ENCODE data around the gene RNASEH2A. TPM values are rescaled to one million over a fixed set of nuclear protein-coding genes. Genes with fewer than 3 reads are reported as not detected.

Gene RNASEH2A
- total and polyA plus RNA-seq, 2 of the 13 experiments (the other 11 are each of a cell fraction or from before 2014, with no cell fraction given), result 25.1 to 35.8 TPM

DNA sequence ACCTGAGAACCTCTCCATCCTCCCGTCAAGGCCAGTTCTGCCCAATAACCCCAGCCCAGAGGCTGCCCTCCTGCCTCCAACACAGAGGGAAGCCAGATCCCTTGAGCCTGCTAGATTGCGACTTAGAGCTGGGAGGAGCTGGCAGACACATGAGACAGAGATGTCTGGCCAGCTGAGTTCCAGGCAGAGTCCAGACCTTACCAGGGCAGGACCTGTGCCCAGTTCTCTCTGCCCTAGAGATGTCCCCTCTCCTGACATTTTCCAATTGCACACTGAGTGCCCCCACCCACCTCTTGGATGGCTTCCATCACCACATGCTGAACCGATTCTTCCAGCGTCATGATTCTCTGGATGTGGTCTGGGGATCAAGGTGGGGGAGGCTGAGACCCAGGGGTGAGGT lies 34.1 kb upstream of the RNASEH2A start (continued):
- TF ChIP-seq MATR3 (CRISPR knock-in tag; IDR thresholded peaks at IDR 0.05), result no peak
- no peak for TF ChIP-seq NR2F6 (IDR thresholded peaks at IDR 0.05)
- TF ChIP-seq NR2F6 (CRISPR knock-in tag; IDR thresholded peaks at IDR 0.05), result no peak
- no peak for TF ChIP-seq RAD21 (CRISPR knock-in tag; IDR thresholded peaks at IDR 0.05)
- no peak for TF ChIP-seq MEIS2 (CRISPR knock-in tag; IDR thresholded peaks at IDR 0.05)
- TF ChIP-seq SMYD3 (CRISPR knock-in tag; IDR thresholded peaks at IDR 0.05), result no peak
- TF ChIP-seq, protein P1, sequence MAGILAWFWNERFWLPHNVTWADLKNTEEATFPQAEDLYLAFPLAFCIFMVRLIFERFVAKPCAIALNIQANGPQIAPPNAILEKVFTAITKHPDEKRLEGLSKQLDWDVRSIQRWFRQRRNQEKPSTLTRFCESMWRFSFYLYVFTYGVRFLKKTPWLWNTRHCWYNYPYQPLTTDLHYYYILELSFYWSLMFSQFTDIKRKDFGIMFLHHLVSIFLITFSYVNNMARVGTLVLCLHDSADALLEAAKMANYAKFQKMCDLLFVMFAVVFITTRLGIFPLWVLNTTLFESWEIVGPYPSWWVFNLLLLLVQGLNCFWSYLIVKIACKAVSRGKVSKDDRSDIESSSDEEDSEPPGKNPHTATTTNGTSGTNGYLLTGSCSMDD (CRISPR knock-in tag; IDR thresholded peaks at IDR 0.05), result no peak
- TF ChIP-seq SOX5 (CRISPR knock-in tag; IDR thresholded peaks at IDR 0.05; ENCODE audit: borderline replicate concordance), result no peak
- no peak for TF ChIP-seq ZC3H4 (CRISPR knock-in tag; IDR thresholded peaks at IDR 0.05; ENCODE audit: borderline replicate concordance)
- no peak for TF ChIP-seq HOXA3 (CRISPR knock-in tag; IDR thresholded peaks at IDR 0.05)
- no peak for TF ChIP-seq SP5 (CRISPR knock-in tag; IDR thresholded peaks at IDR 0.05; ENCODE audit: borderline replicate concordance, low read depth)
- no peak for TF ChIP-seq ATAD3A (CRISPR knock-in tag; IDR thresholded peaks at IDR 0.05)
- no peak for TF ChIP-seq ZNF616 (CRISPR knock-in tag; IDR thresholded peaks at IDR 0.05; ENCODE audit: low read depth)

DNA sequence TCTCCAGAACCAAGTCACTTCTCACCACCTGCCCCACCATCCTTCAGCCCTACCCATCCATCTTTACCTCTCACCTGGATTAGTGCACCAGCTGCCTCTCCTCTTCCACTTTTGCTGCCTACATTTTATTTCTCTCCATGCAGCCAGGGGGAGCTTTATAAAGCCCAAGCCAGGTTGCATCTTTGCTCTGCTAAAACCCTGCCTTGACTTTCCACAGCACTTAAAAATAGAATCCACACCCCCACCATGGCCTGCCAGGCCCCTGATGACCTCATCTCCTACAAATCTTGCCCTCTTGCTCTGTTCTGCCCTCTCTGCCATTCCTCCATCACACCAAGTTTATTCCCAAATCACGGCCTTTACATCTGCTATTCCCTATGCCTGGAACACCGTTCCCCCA lies 32.8 kb upstream of the RNASEH2A start:
- Histone ChIP-seq H3K79me2 (ENCODE audit: insufficient read depth, low read length) (no peaks in the 10 kb centered on the region), H3K9ac (ENCODE audit: insufficient read depth, low read depth, low read length) (no peak overlapping the region), H3K9me3 (ENCODE audit: low read length) (no peaks in the 10 kb centered on the region), H4K20me1 (ENCODE audit: insufficient read depth, low read length) (no peaks in the 10 kb centered on the region), H3K4me1 (ENCODE audit: insufficient read depth, low read length) (peaks cover 17% of the 10 kb centered on the region), H3K4me2 (ENCODE audit: low read depth, low read length) (no peak overlapping the region), H3K27ac (ENCODE audit: extremely low read length, insufficient read depth, low read length) (no peak overlapping the region), H3K4me3 (replicated peaks in 1 of 3; ENCODE audit: insufficient read depth in 1 of 3, low read depth in 2 of 3, low read length in 3 of 3) (no peak overlapping the region), H2AFZ (ENCODE audit: low read length) (no peak overlapping the region), H3K36me3 (replicated peaks in 1 of 2; ENCODE audit: control insufficient read depth in 1 of 2, insufficient read depth in 2 of 2, low read length in 2 of 2) (no peaks in the 10 kb centered on the region), H3K27me3 (ENCODE audit: control insufficient read depth in 1 of 2, insufficient read depth in 2 of 2, low read length in 2 of 2) (no peaks in the 10 kb centered on the region)
- no TSS peak for BruUV-seq (replicated peaks)
- in situ Hi-C loops (cut with HindIII; ENCODE audit: extremely low pct_ligation_motif_present, low pct_unique_long_range_greater_than_20kb) (loop anchor here (5.0 kb wide), 1 partner anchor 64 kb away; the partner anchor contains the start of gene MAST1), intact Hi-C loops (cut with micrococcal nuclease; ENCODE audit: unreplicated experiment) (no loop called here)
- DNase-seq (ENCODE audit: low spot score), result no peak
- FAIRE-seq, result peak; percentile 54
- WGBS (ENCODE audit: low lambda C conversion rate), result 92% methylated on average over 2 of the region's 2 CpGs
- CTCF ChIA-PET (ENCODE audit: low intra/inter-chr PET ratio, low total read pairs), result interaction anchor here (1.6 kb wide), 1 partner anchor 23 kb away, joined by 5 read pairs; no protein-coding TSS in a partner anchor
- POLR2A ChIA-PET, result interaction anchor here (1.0 to 2.0 kb wide), 2 partner anchors 9 to 17 kb away, joined by 4 to 8 read pairs; partner anchors contain the start of gene JUNB
- ATAC-seq, result no peak
- TF ChIP-seq ZNF251 (CRISPR knock-in tag; IDR thresholded peaks at IDR 0.05) (no peak), ZNF143 (CRISPR knock-in tag; IDR thresholded peaks at IDR 0.05) (no peak), ZBTB38 (CRISPR knock-in tag; IDR thresholded peaks at IDR 0.05) (no peak), ZNF10 (CRISPR knock-in tag; IDR thresholded peaks at IDR 0.05; ENCODE audit: borderline replicate concordance, low read depth) (no peak), MIER2 (CRISPR knock-in tag; IDR thresholded peaks at IDR 0.05) (no peak)
- TF ChIP-seq, protein P2, sequence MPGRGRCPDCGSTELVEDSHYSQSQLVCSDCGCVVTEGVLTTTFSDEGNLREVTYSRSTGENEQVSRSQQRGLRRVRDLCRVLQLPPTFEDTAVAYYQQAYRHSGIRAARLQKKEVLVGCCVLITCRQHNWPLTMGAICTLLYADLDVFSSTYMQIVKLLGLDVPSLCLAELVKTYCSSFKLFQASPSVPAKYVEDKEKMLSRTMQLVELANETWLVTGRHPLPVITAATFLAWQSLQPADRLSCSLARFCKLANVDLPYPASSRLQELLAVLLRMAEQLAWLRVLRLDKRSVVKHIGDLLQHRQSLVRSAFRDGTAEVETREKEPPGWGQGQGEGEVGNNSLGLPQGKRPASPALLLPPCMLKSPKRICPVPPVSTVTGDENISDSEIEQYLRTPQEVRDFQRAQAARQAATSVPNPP (CRISPR knock-in tag; IDR thresholded peaks at IDR 0.05), result no peak
- TF ChIP-seq, protein P3, sequence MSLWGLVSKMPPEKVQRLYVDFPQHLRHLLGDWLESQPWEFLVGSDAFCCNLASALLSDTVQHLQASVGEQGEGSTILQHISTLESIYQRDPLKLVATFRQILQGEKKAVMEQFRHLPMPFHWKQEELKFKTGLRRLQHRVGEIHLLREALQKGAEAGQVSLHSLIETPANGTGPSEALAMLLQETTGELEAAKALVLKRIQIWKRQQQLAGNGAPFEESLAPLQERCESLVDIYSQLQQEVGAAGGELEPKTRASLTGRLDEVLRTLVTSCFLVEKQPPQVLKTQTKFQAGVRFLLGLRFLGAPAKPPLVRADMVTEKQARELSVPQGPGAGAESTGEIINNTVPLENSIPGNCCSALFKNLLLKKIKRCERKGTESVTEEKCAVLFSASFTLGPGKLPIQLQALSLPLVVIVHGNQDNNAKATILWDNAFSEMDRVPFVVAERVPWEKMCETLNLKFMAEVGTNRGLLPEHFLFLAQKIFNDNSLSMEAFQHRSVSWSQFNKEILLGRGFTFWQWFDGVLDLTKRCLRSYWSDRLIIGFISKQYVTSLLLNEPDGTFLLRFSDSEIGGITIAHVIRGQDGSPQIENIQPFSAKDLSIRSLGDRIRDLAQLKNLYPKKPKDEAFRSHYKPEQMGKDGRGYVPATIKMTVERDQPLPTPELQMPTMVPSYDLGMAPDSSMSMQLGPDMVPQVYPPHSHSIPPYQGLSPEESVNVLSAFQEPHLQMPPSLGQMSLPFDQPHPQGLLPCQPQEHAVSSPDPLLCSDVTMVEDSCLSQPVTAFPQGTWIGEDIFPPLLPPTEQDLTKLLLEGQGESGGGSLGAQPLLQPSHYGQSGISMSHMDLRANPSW (CRISPR knock-in tag; IDR thresholded peaks at IDR 0.05; ENCODE audit: borderline replicate concordance), result no peak
- TF ChIP-seq, protein P4, sequence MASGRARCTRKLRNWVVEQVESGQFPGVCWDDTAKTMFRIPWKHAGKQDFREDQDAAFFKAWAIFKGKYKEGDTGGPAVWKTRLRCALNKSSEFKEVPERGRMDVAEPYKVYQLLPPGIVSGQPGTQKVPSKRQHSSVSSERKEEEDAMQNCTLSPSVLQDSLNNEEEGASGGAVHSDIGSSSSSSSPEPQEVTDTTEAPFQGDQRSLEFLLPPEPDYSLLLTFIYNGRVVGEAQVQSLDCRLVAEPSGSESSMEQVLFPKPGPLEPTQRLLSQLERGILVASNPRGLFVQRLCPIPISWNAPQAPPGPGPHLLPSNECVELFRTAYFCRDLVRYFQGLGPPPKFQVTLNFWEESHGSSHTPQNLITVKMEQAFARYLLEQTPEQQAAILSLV (CRISPR knock-in tag; IDR thresholded peaks at IDR 0.05; ENCODE audit: borderline replicate concordance), result no peak
